GM19240 (cell line): ENCODE measurements around the gene TGFBR3.

ENCODE experiments used
- DNase-seq: peaks from one replicate; pipeline ENCODE4 v3.0.0; 2011; ENCODE audit warnings: low spot score; ENCODE audit not compliant: insufficient read length

Gene TGFBR3

GRCh38 chr1:91827459-91828321, 58.3 kb downstream of the TGFBR3 start:
- DNase-seq, result no peak

DNA sequence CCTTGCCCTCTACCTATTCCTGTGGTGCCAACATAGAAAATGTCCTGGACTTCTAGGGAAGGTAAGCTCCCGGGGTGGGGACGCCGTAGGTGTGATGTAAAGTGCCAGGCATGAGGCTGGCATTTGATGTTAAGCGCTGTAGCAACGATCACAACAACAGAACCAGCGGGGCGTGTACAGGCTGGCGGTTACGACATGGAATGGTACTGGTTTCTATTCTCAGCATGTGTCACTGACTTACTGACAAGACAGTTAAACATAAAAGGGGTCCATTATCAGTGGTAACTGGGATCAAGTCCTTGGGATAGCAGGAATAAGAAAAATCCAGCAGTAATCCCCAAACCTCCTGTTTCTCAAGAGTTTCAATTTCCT, 58.9 kb downstream of the TGFBR3 start:
- DNase-seq, result no peak

GRCh38 chr1:91826649-91827048, 59.3 kb downstream of the TGFBR3 start:
- DNase-seq, result no peak

DNA sequence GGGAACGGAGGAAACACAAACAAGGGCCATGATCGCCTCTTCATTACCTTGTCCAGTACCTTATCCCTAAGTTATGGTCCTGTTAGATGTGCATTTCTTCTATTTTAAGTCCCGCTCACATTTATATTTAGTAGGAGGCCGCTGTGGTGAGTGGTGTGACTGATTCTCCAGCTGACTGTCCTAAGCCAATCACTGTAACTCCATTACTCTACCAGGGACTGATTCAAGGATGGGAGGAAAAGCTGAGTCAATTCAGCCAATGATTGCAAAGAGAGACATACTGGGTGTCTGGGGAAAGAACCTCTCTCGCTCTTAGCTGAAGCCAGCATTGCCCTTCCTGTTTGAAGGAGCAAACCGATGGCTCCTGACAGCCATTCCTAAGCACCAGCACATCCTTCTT, 59.7 kb downstream of the TGFBR3 start:
- DNase-seq, result no peak

GRCh38 chr1:91821126-91821868, 64.7 kb downstream of the TGFBR3 start:
- DNase-seq, result no peak

DNA sequence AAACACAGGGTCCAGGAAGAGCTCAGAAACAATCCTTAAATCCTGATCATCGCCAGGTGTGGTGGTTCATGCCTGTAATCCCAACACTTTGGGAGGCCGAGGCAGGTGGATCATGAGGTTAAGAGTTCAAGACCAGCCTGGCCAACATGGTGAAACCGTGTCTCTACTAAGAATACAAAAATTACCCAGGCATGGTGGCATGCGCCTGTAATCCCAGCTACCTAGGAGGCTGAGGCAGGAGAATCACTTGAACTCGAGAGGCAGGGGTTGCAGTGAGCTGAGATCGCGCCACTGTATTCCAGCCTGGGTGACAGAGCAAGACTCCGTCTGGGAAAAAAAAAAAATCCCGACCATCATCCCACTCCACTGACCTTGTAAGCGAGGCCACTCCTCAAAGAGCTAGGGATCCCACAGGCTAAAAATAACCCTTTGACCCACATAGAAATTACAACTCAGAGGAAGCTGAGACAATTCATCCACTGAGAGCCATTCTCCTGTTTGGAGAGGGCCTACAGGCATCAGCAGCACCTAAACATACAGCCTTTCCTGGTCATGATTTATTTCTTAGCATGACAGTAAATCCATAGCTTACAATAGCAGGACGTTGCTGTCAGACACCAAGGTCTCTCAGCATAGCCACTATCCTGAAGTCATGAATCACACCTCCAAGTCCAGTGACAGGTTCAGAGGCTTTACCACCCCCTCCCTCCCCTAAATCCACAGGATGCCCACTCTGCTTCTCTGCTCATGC, 66.7 kb downstream of the TGFBR3 start:
- DNase-seq, result no peak

- no peak for DNase-seq
Measured at GRCh38 chr1:91818713-91818975, 67.3 kb downstream of the TGFBR3 start.

DNA sequence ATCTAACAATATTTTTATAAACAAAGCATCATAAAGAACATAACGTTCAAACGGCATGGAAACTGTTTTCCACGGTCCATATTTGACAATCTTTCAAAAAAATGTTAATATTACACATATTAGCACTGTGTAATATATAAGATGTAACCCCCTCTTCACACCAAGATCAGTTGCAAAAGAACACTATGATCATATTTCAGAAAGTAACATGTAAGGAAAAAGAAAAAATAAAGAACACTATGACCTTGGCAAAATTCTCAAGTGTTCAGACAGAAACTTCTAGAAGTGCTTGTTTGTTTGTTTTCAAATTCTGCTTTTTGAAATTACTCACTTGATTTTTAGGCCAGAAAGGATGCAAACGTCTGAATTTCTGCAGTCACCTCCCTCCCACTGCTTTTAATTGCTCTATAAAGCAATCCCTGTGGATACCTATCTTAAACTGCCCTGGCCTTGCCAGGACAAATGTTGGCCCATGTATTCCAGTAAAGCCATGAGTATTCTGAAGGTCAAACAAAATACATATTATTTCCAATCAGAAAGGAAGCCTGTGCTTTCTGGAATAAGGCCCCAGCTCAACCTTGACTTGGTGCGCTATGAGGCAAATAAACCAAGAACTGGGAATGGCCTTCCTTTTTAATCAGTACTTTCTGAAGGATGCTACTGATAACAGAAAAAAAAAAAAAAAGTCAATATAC, 68.6 kb downstream of the TGFBR3 start:
- no peak for DNase-seq

DNA sequence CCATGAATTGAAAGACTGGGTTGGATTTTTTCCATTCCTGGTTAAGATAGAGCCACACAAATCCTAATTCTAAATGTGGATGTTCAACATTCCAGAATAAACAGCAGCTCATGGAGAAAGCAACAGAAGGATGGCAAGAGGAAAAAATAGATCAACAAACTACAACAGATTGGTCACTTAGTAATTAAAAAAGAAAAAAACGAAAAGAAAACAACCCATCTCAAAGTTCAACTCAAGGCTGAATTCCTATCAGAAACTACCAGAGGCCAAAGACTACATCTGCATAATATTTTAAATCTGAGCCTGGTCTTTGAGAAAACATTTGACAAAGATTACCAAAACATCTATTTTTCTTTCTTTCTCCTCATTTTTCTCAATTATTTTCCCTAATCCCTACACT, 69.9 kb downstream of the TGFBR3 start:
- no peak for DNase-seq

DNA sequence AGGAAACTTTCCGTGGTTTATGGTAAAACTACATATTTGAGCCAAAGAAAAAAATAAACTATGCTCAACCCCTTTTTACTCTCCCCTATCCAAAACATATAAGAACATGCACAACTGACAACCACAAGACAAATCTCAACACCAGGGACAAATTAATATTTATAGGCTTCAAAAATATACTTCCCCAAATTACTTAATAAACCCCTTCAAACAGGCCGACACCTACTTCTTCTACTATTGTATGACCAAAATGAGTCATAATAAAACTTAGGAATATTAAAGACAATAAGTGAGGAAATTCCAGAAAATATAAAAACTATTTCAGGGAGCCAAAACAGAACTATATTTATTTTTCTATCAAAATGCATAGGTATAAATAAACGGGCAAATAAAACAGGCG, 71.5 kb downstream of the TGFBR3 start:
- DNase-seq, result no peak

- DNase-seq, result no peak
Measured at GRCh38 chr1:91813813-91814212, 72.1 kb downstream of the TGFBR3 start.

- DNase-seq, result no peak
Measured at GRCh38 chr1:91811363-91812025, 74.5 kb downstream of the TGFBR3 start.

- DNase-seq, result no peak
Measured at GRCh38 chr1:91809317-91809716, 76.6 kb downstream of the TGFBR3 start.

DNA sequence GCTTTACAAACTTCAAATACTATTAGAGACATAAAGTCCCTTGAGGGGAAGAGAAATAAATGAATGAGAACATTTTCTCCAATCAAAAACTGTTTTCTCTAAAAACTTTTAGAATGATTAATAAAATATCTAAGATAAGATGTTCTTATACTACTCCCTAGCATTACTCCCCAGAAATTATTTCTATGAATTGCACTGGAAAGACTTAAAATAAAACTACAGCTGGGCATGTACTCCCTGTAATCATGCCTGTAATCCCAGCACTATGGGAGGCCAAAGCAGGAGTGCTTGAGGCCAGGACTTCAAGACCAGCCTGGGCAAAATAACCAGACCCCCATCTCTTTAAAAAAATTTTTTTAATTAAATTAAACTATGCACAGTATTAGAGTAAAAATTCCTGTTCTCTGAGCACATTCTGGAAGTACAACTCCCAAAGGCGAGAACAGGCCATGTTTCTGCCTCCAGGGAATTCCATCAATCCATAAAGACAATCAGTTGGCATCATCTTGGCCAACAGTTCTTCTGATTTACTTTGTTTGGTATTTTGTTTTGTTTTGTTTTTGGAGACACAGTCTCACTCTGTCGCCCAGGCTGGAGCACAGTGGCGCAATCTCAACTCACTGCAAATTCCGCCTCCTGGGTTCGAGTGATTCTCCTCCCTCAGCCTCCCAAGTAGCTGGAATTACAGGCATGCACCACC, 77.9 kb downstream of the TGFBR3 start:
- DNase-seq, result no peak

- DNase-seq, result no peak
Measured at GRCh38 chr1:91806769-91807700, 78.9 kb downstream of the TGFBR3 start.

DNA sequence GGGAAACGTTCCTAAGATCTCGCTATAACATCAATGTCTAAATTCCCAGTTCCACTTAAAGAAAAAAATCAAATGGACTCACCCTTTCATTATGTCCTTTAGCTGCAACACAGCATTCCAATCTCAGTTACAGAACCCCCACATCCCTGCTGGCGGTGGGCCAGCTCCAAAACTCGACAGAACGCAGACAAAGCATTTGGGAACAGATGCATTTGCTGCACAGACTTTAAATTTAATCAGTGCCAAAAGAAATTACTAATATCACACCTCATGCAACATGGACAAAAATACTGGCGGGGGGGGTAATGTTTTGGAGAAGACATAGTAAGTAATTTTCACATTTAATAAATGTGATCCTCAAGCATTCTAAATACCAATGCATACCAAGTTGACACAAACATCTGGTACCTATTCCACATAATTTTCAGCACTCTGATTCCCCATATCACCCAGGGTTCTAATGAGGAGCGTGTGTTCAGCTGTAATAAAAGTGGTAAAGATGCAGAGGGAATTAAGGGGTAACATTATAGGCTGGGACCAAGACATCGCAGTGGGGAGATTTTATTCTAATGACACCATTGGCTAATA, 79.7 kb downstream of the TGFBR3 start:
- DNase-seq, result no peak

- DNase-seq, result no peak
Measured at GRCh38 chr1:91805311-91805801, 80.6 kb downstream of the TGFBR3 start.

DNA sequence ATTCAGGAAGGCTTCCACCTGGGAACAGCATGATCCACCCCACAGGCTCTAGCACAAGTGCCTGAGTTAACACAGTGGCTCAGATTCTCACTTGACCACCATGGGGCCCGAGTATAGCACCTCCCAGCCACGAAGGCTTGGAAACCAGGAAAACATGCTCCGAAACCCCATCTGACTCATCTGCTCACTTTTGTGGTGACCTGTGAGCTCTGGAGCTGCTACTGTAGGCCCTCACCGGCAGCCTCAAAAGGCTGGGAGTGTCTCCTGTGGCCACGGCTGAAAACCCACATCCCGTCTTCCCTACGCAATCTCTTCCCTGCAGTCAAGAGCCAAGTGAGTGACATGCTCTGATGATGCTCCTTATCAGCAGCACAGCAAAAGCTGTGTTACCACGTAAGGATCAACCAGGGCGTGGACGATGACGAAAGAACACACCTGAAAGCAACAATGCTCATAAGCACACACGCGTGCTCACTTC, 81.4 kb downstream of the TGFBR3 start:
- no peak for DNase-seq
